ENCODE measurements around the gene SFI1.

GRCh38 chr22:31446767-31447166 is 49.6 kb upstream of the SFI1 start:
- TF ChIP-seq POLR2A (IDR thresholded peaks at IDR 0.05) (no peak), CTCF (IDR thresholded peaks at IDR 0.05) (no peak)
